ENCODE data around the gene GTF2A2. TPM values are rescaled to one million over a fixed set of nuclear protein-coding genes. Genes with fewer than 3 reads are reported as not detected.

The GTF2A2 gene
- total RNA-seq, 4 donors from 2014 or later = 31.8 to 66.3 (median 38.6) TPM

DNA sequence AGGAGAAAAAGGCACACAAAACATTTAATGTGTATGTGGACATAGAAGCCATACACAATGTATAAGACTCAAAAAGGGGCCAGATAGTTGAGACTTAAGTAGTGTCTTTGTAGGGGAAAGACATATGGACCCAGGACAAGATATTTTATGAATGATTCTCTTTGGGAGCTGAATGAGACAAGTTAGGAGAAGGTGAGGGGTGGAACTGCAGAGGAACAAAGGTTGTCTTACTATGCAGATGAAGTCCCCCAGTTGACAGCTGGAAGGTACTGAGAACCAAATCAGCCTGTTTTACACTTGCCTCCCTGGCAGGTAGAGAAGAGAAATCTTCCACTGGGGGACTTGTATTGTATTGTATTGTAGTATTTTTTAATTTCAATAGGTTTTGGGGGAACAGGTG, 60.7 kb downstream of the GTF2A2 start:
- Histone ChIP-seq H3K4me1 (no peaks in the 10 kb centered on the region), H3K27ac (no peak overlapping the region)

DNA sequence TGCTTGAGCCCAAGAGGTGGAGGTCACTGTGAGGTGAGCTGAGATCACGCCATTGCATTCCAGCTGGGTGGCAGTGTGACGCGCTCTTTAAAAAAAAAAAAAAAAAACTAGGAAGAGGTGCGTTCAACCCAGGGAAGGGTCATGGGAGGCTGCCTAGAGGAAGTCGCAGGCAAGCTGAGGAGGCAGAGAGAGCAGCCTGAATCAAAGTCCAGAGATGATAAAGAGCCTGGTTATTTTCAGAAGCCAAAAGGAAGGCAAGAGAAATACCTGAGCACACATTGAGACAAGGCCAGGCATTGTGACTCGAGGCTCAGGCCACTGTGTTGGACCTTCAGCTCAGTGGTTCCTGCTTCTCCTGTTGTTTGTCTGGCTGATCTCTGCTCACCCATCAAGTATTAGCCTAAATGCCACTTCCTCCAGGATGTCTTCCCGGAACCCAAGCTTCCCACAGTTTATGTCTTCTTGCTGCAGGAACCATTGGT, 61.8 kb downstream of the GTF2A2 start:
- no peak overlapping the region for H3K27ac ChIP-seq
- no peaks in the 10 kb centered on the region for H3K36me3 ChIP-seq
- no peaks in the 10 kb centered on the region for H3K4me1 ChIP-seq
- TF ChIP-seq, protein P1, sequence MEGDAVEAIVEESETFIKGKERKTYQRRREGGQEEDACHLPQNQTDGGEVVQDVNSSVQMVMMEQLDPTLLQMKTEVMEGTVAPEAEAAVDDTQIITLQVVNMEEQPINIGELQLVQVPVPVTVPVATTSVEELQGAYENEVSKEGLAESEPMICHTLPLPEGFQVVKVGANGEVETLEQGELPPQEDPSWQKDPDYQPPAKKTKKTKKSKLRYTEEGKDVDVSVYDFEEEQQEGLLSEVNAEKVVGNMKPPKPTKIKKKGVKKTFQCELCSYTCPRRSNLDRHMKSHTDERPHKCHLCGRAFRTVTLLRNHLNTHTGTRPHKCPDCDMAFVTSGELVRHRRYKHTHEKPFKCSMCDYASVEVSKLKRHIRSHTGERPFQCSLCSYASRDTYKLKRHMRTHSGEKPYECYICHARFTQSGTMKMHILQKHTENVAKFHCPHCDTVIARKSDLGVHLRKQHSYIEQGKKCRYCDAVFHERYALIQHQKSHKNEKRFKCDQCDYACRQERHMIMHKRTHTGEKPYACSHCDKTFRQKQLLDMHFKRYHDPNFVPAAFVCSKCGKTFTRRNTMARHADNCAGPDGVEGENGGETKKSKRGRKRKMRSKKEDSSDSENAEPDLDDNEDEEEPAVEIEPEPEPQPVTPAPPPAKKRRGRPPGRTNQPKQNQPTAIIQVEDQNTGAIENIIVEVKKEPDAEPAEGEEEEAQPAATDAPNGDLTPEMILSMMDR (IDR thresholded peaks at IDR 0.05) = no peak
- no peak for TF ChIP-seq POLR2A (IDR thresholded peaks at IDR 0.05)
- no peak for TF ChIP-seq EP300 (IDR thresholded peaks at IDR 0.05)
- no peak for TF ChIP-seq POLR2AphosphoS5 (IDR thresholded peaks at IDR 0.05)
- 70% methylated on average over 6 of the region's 7 CpGs; no CpG with 5 or more reads in 1 of the 2 donors for WGBS, 2 donors (ENCODE audit: low coverage in 1 of 2)
- H3K27me3 ChIP-seq = peaks cover under 1% of the 10 kb centered on the region
- ATAC-seq = no peak
- H3K9me3 ChIP-seq = no peaks in the 10 kb centered on the region
- no peak overlapping the region for H3K4me3 ChIP-seq

More for the DNA sequence above, 60.7 kb downstream of the GTF2A2 start:
- Histone ChIP-seq H3K27me3 (no peaks in the 10 kb centered on the region), H3K9me3 (peaks cover 0 to 8% (median 0%) of the 10 kb centered on the region in 3 donors), H3K36me3 (no peaks in the 10 kb centered on the region), H3K4me3 (no peak overlapping the region)
- TF ChIP-seq, protein P1 (IDR thresholded peaks at IDR 0.05) = no peak
- no peak for TF ChIP-seq EP300 (IDR thresholded peaks at IDR 0.05)
- no peak for TF ChIP-seq POLR2AphosphoS5 (IDR thresholded peaks at IDR 0.05)
- no peak for ATAC-seq

DNA sequence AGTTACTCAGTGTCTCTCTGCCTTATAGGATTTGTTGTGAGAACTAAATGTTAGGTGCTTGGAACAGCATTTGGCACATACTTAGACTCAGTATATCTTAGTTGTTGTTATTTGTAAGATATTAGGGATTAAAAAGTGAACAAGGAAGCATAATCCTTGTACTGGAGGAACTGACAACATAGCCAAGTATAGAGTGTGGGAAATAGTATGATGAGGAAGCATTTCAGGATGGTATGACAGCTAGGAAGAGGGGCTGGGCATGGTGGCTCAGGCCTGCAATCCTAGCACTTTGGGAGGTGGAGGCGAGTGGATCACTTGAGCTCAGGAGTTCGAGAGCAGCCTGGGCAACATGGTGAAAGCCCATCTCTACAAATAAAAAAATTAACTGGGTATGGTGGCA, 62.3 kb downstream of the GTF2A2 start:
- 100% methylated on average over 2 of the region's 2 CpGs for whole genome bisulfite sequencing, 2 donors (ENCODE audit: low coverage in 1 of 2)
- Histone ChIP-seq H3K4me1 (no peaks in the 10 kb centered on the region), H3K4me3 (no peak overlapping the region), H3K9me3 (no peaks in the 10 kb centered on the region), H3K36me3 (no peaks in the 10 kb centered on the region), H3K27me3 (peaks cover 5% of the 10 kb centered on the region), H3K27ac (no peak overlapping the region)
- no peak for TF ChIP-seq EP300 (IDR thresholded peaks at IDR 0.05)
- TF ChIP-seq, protein P1 (IDR thresholded peaks at IDR 0.05) = no peak
- TF ChIP-seq POLR2AphosphoS5 (IDR thresholded peaks at IDR 0.05) = no peak
- no peak for TF ChIP-seq POLR2A (IDR thresholded peaks at IDR 0.05)
- ATAC-seq = no peak

DNA sequence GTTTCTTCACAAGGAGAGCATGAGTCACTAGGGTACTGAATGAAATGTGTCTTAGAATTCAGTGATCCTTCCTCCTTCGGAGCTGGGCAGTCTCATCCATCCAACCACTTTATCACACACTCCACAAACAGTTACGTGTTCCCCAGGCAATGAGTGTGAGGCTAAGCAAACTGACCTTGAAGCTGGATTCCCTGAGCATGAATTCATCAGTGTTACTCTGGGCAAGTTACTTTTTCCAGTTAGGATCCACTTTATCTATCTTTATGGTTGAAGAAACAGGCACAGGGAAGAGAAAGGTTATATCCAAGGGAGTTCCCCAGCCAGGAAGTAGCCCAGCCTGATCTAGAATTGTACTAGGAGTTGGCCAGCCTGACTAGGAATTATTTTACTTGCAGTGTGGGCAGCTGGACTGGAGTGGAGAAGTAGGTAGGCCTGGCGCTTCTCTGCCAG, 62.8 kb downstream of the GTF2A2 start:
- TF ChIP-seq, protein P1 (IDR thresholded peaks at IDR 0.05) = no peak
- no peak for TF ChIP-seq EP300 (IDR thresholded peaks at IDR 0.05)
- no peak for TF ChIP-seq POLR2A (IDR thresholded peaks at IDR 0.05)
- no peak overlapping the region for H3K4me3 ChIP-seq
- H3K9me3 ChIP-seq = no peaks in the 10 kb centered on the region
- H3K4me1 ChIP-seq = no peaks in the 10 kb centered on the region
- peaks cover 8% of the 10 kb centered on the region for H3K27me3 ChIP-seq
- no peaks in the 10 kb centered on the region for H3K36me3 ChIP-seq
- H3K27ac ChIP-seq = no peak overlapping the region
- no peak for ATAC-seq
- WGBS, 2 donors (ENCODE audit: low coverage in 1 of 2) = 39 to 50% methylated on average over 2 of the region's 3 CpGs

DNA sequence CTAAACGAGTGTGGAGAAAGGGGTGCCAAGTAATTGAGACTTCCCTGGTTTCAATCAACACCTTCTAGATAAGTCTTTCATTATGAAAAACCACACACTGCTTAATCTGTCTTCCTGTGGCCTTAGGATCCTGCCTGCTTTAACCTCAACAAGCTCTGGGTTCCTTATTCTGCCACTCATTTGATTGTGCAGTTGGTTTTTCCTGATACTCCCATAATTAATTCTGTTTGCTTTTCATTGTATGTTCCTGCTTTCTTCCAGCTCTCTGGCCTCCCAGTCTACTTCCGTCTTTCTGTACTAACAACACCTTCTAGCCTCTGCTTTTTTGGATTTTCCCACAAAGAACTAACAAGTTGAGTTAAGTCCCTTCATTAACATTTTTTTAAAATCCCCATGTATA, 66.0 kb downstream of the GTF2A2 start:
- ATAC-seq = no peak
- no peak overlapping the region for H3K27ac ChIP-seq
- TF ChIP-seq POLR2A (IDR thresholded peaks at IDR 0.05) = no peak
- H3K4me1 ChIP-seq = no peaks in the 10 kb centered on the region
- H3K9me3 ChIP-seq = no peaks in the 10 kb centered on the region
- no peaks in the 10 kb centered on the region for H3K36me3 ChIP-seq
- 50 to 94% methylated on average over 2 of the region's 2 CpGs for WGBS, 2 donors (ENCODE audit: low coverage in 1 of 2)
- H3K27me3 ChIP-seq = peaks cover 12% of the 10 kb centered on the region
- no peak overlapping the region for H3K4me3 ChIP-seq
